SJSA1 (cell line): ENCODE results near the gene GABRR1. TPM values are rescaled to one million over a fixed set of nuclear protein-coding genes. Genes with fewer than 3 reads are reported as not detected.

ENCODE experiments used
- DNase-seq, 2 experiments: peaks; one replicate each; pipeline ENCODE4 v3.0.0-alpha.2; 2015 to 2020; ENCODE audit warnings: low spot score in 2 of 2, low read depth in 1 of 2
- H3K27ac ChIP-seq: fragments of 250-450 bp; sonication (Bioruptor Pico); 2 replicates; pipeline ENCODE4 v1.5.1; 2020; ENCODE audit warnings: mild to moderate bottlenecking, moderate library complexity
- H3K27me3 ChIP-seq: fragments of 250-450 bp; sonication (Bioruptor Pico); replicated peaks from 2 replicates; pipeline ENCODE4 v1.5.1; 2020; ENCODE audit warnings: mild to moderate bottlenecking, moderate library complexity
- H3K36me3 ChIP-seq: fragments of 250-450 bp; sonication (Bioruptor Pico); 2 replicates; pipeline ENCODE4 v1.5.1; 2020; ENCODE audit warnings: mild to moderate bottlenecking
- H3K4me1 ChIP-seq: fragments of 250-450 bp; sonication (Bioruptor Pico); replicated peaks from 2 replicates; pipeline ENCODE4 v1.6.1; 2021; ENCODE audit warnings: mild to moderate bottlenecking
- H3K4me3 ChIP-seq: fragments of 250-450 bp; sonication (Bioruptor Pico); 2 replicates; pipeline ENCODE4 v1.5.1; 2020; ENCODE audit warnings: mild to moderate bottlenecking
- H3K9me3 ChIP-seq: fragments of 250-450 bp; sonication (Bioruptor Pico); replicated peaks from 2 replicates; pipeline ENCODE4 v1.5.1; 2020; ENCODE audit warnings: mild to moderate bottlenecking
- total RNA-seq: library from RNA; depleted of rRNA; stranded (reverse); fragments of >200 nt; shearing (Covaris generic); gene quantifications from 2 replicates; pipeline ENCODE4 v1.2.3, GENCODE V29; 2014

GABRR1 gene
- total RNA-seq, 1 experiment from 2014 or later: not detected

GRCh38 chr6:89205819-89206218, 11.3 kb downstream of the GABRR1 start:
- H3K4me1 ChIP-seq: no peaks in the 10 kb centered on the region
- H3K27ac ChIP-seq: no peak overlapping the region
- H3K27me3 ChIP-seq: 0 out of 2 replicates have a peak, but pooled peaks cover 5% of the 10 kb centered on the region
- H3K9me3 ChIP-seq: no peaks in the 10 kb centered on the region
- H3K4me3 ChIP-seq: no peak overlapping the region
- H3K36me3 ChIP-seq: no peaks in the 10 kb centered on the region
- DNase-seq: no peak

GRCh38 chr6:89204096-89204495, 13.1 kb downstream of the GABRR1 start:
- Histone ChIP-seq H3K27me3 (0 out of 2 replicates have a peak, but pooled peaks cover 5% of the 10 kb centered on the region), H3K9me3 (no peaks in the 10 kb centered on the region), H3K4me1 (no peaks in the 10 kb centered on the region), H3K27ac (no peak overlapping the region), H3K36me3 (no peaks in the 10 kb centered on the region), H3K4me3 (no peak overlapping the region)
- DNase-seq: no peak

- Histone ChIP-seq H3K4me3 (no peak overlapping the region), H3K4me1 (no peaks in the 10 kb centered on the region), H3K9me3 (0 out of 2 replicates have a peak, but pooled peaks cover under 1% of the 10 kb centered on the region), H3K27me3 (0 out of 2 replicates have a peak, but pooled peaks cover 5% of the 10 kb centered on the region), H3K27ac (no peak overlapping the region), H3K36me3 (no peaks in the 10 kb centered on the region)
- DNase-seq: no peak
These were observed 16.4 kb downstream of the GABRR1 start for GRCh38 chr6:89200706-89201215.

GRCh38 chr6:89199579-89199978, 17.6 kb downstream of the GABRR1 start:
- Histone ChIP-seq H3K36me3 (no peaks in the 10 kb centered on the region), H3K9me3 (peaks cover 2% of the 10 kb centered on the region; the same call in 1 of the 2 replicates), H3K4me3 (no peak overlapping the region), H3K27ac (no peak overlapping the region), H3K27me3 (no peaks in the 10 kb centered on the region), H3K4me1 (no peaks in the 10 kb centered on the region)
- no peak for DNase-seq

GRCh38 chr6:89198235-89198634, 18.9 kb downstream of the GABRR1 start:
- no peak for DNase-seq
- no peaks in the 10 kb centered on the region for H3K27me3 ChIP-seq
- H3K4me1 ChIP-seq: no peaks in the 10 kb centered on the region
- peaks cover 2% of the 10 kb centered on the region; the same call in 1 of the 2 replicates for H3K9me3 ChIP-seq
- no peak overlapping the region for H3K4me3 ChIP-seq
- no peak overlapping the region for H3K27ac ChIP-seq
- no peaks in the 10 kb centered on the region for H3K36me3 ChIP-seq

GRCh38 chr6:89197141-89197540, 20.0 kb downstream of the GABRR1 start:
- no peak for DNase-seq

GRCh38 chr6:89194559-89194958, 22.6 kb downstream of the GABRR1 start:
- H3K27me3 ChIP-seq: no peaks in the 10 kb centered on the region
- H3K4me3 ChIP-seq: no peak overlapping the region
- no peak overlapping the region for H3K27ac ChIP-seq
- no peak for DNase-seq
- no peaks in the 10 kb centered on the region for H3K4me1 ChIP-seq
- no peaks in the 10 kb centered on the region for H3K36me3 ChIP-seq
- H3K9me3 ChIP-seq: peaks cover 2% of the 10 kb centered on the region; the same call in 1 of the 2 replicates

More at GRCh38 chr6:89197141-89197540, 20.0 kb downstream of the GABRR1 start:
- Histone ChIP-seq H3K4me1 (no peaks in the 10 kb centered on the region), H3K36me3 (no peaks in the 10 kb centered on the region), H3K4me3 (no peak overlapping the region), H3K9me3 (peaks cover 2% of the 10 kb centered on the region; the same call in 1 of the 2 replicates), H3K27me3 (no peaks in the 10 kb centered on the region), H3K27ac (no peak overlapping the region)

- H3K9me3 ChIP-seq: peaks cover 2% of the 10 kb centered on the region; the same call in 1 of the 2 replicates
- H3K36me3 ChIP-seq: no peaks in the 10 kb centered on the region
- H3K27me3 ChIP-seq: peaks cover 3% of the 10 kb centered on the region; the same call in 1 of the 2 replicates
- no peak for DNase-seq
- no peaks in the 10 kb centered on the region for H3K4me1 ChIP-seq
- H3K27ac ChIP-seq: no peak overlapping the region
- no peak overlapping the region for H3K4me3 ChIP-seq
These were observed 26.4 kb downstream of the GABRR1 start for GRCh38 chr6:89190741-89191140.

GRCh38 chr6:89187504-89187903, 29.7 kb downstream of the GABRR1 start:
- Histone ChIP-seq H3K9me3 (no peaks in the 10 kb centered on the region), H3K27ac (no peak overlapping the region), H3K4me3 (no peak overlapping the region), H3K27me3 (peaks cover 3% of the 10 kb centered on the region; the same call in 1 of the 2 replicates), H3K36me3 (no peaks in the 10 kb centered on the region), H3K4me1 (no peaks in the 10 kb centered on the region)
- DNase-seq: no peak

GRCh38 chr6:89186762-89187161, 30.4 kb downstream of the GABRR1 start:
- Histone ChIP-seq H3K27me3 (peaks cover 3% of the 10 kb centered on the region; the same call in 1 of the 2 replicates), H3K4me3 (no peak overlapping the region), H3K27ac (no peak overlapping the region), H3K9me3 (no peaks in the 10 kb centered on the region), H3K36me3 (no peaks in the 10 kb centered on the region), H3K4me1 (no peaks in the 10 kb centered on the region)
- DNase-seq: no peak

- no peak for DNase-seq
- H3K4me3 ChIP-seq: no peak overlapping the region
- no peaks in the 10 kb centered on the region for H3K9me3 ChIP-seq
- peaks cover 3% of the 10 kb centered on the region; the same call in 1 of the 2 replicates for H3K27me3 ChIP-seq
- no peaks in the 10 kb centered on the region for H3K36me3 ChIP-seq
- no peaks in the 10 kb centered on the region for H3K4me1 ChIP-seq
- H3K27ac ChIP-seq: no peak overlapping the region
These were observed 32.8 kb downstream of the GABRR1 start for GRCh38 chr6:89184344-89184743.

GRCh38 chr6:89183294-89183693, 33.9 kb downstream of the GABRR1 start:
- Histone ChIP-seq H3K27me3 (peaks cover 3% of the 10 kb centered on the region; the same call in 1 of the 2 replicates), H3K4me3 (no peak overlapping the region), H3K27ac (no peak overlapping the region), H3K9me3 (no peaks in the 10 kb centered on the region), H3K4me1 (no peaks in the 10 kb centered on the region), H3K36me3 (no peaks in the 10 kb centered on the region)
- DNase-seq: no peak

- no peak overlapping the region for H3K4me3 ChIP-seq
- H3K9me3 ChIP-seq: no peaks in the 10 kb centered on the region
- DNase-seq: no peak
- peaks cover 4% of the 10 kb centered on the region; the same call in 1 of the 2 replicates for H3K27me3 ChIP-seq
- no peaks in the 10 kb centered on the region for H3K36me3 ChIP-seq
- H3K4me1 ChIP-seq: no peaks in the 10 kb centered on the region
- H3K27ac ChIP-seq: no peak overlapping the region
These were observed 36.2 kb downstream of the GABRR1 start for GRCh38 chr6:89180971-89181370.

- H3K4me3 ChIP-seq: no peak overlapping the region
- no peaks in the 10 kb centered on the region for H3K4me1 ChIP-seq
- no peaks in the 10 kb centered on the region for H3K36me3 ChIP-seq
- H3K27me3 ChIP-seq: peaks cover 4% of the 10 kb centered on the region; the same call in 1 of the 2 replicates
- H3K27ac ChIP-seq: no peak overlapping the region
- DNase-seq: no peak
- H3K9me3 ChIP-seq: no peaks in the 10 kb centered on the region
These were observed 37.0 kb downstream of the GABRR1 start for GRCh38 chr6:89180112-89180511.
